Adipocyte (in vitro differentiated cells): ENCODE data around the gene KPNB1.

Source experiments
- DNase-seq: peaks from one replicate; pipeline ENCODE4 v3.0.0-alpha.2; 2015; ENCODE audit warnings: low read depth
- H3K27me3 ChIP-seq: replicated peaks from 2 replicates; pipeline ENCODE4 v1.7.0; 2013; ENCODE audit warnings: mild to moderate bottlenecking, low read length, moderate library complexity; ENCODE audit not compliant: control insufficient read depth, insufficient read depth
- H3K36me3 ChIP-seq: 2 replicates; pipeline ENCODE4 v1.7.0; 2013; ENCODE audit warnings: low read length, mild to moderate bottlenecking, moderate library complexity; ENCODE audit not compliant: control insufficient read depth, insufficient read depth, severe bottlenecking
- H3K4me1 ChIP-seq: 2 replicates; pipeline ENCODE4 v1.7.0; 2013; ENCODE audit warnings: mild to moderate bottlenecking, low read length, moderate library complexity; ENCODE audit not compliant: control insufficient read depth, insufficient read depth
- H3K4me3 ChIP-seq: 2 replicates; pipeline ENCODE4 v1.7.0; 2013; ENCODE audit warnings: mild to moderate bottlenecking, low read length, moderate library complexity
- H3K9ac ChIP-seq: 2 replicates; pipeline ENCODE4 v1.7.0; 2013; ENCODE audit warnings: mild to moderate bottlenecking, low read length, moderate library complexity
- H3K9me3 ChIP-seq: 2 replicates; pipeline ENCODE4 v1.7.0; 2013; ENCODE audit warnings: mild to moderate bottlenecking, low read length, moderate library complexity; ENCODE audit not compliant: control insufficient read depth

Gene KPNB1

DNA sequence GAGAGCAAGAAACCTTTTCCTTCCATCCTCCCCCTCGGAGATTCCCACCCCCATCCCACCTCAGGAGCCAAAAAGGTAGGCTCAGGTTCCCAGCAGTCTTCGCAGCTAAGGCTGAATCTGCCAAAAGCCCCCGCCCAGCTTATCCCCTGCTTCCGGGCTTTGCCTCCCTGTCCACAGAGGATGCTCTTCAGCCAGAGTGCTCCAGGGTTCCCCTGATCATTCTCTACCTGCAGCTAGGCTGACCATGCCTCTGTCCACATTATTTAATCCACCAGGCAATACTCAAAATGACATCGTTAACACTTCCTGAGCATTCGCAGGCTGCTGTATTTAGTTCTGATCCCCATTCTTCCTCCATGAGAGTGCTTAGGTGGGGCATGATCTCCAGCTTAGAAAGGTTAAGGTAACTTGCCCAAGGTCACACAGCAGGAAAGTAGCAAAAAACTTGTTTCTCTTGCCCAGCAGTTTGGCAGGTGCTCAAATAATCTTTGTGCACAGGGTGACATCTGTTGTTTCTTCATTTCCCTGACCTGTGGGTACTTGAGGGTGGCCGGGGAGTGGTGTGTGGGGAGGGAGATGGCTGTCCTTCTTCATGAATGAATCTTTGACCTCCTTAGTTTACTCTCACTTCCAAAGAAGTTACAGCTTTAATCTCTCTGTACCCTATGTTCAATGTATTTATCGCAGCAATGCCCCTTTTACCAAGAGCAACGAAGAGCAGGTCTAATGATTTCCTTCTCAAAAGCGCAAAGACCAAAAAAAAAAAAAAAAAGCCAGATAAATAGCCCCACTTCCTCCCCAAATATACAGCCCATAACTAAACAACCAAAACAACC, 43.4 kb downstream of the KPNB1 start:
- Histone ChIP-seq H3K9ac (peak overlapping the region; percentile 86), H3K9me3 (no peaks in the 10 kb centered on the region), H3K4me1 (peaks cover 23% of the 10 kb centered on the region), H3K36me3 (peaks cover 6% of the 10 kb centered on the region), H3K27me3 (no peaks in the 10 kb centered on the region), H3K4me3 (peak overlapping the region; percentile 83)
- peak; percentile 33 for DNase-seq

DNA sequence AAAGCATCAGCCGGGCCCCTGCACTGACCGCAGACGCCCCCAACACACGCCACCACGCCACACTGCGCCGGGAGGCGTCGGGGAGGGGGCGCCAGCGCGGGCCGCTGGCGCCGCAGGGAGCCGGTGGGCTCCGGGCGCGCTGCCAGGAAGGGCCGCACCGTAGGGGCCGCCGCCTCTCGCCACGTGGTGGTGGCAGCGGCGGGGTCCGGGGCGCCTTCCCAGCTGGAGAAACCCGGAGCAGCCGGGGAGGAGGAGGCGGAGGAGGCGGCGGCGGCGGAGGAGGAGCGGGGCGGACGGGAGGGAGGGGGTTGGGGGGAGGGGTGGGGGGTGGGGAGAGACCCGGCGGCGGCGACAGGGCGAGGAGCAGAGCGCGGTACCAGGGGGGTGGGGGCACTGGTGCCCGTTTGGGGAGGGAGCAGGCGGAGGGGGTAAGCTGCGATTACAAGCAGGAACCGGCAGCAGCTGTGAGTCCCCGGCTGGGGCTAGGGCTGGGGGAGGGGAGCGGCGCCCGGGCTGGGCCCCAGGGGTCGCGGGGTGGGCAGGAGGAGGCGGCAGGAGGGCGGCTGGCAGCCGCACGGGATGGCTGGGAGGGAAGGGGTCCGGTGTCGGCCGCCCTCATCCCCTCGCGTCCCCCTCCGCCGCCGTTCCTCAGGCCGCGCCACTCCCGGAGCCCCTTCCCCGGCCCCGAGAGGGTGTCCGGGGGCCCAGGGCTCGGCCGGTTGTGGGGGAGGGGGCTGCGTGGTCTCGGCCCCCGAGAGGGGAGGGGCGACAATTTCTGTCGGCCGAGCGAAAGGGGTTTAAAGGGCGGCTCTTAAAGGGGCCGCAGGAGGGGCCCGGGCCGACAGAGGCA, 44.2 kb downstream of the KPNB1 start, which contains the start of gene TBKBP1:
TSS of gene TBKBP1 (plus strand) at position 431 of the 850 bp plus-strand sequence. CDS start 1,952 bp downstream, outside the sequence.
- DNase-seq = peak; percentile 81
- peak within 1 kb of the TSS; percentile 87 for H3K9ac ChIP-seq
- no peaks in the 10 kb centered on the region for H3K27me3 ChIP-seq
- H3K9me3 ChIP-seq = no peaks in the 10 kb centered on the region
- H3K4me3 ChIP-seq = peak within 1 kb of the TSS; percentile 83
- H3K36me3 ChIP-seq = peaks cover 12% of the 10 kb centered on the region
- peaks cover 21% of the 10 kb centered on the region for H3K4me1 ChIP-seq

DNA sequence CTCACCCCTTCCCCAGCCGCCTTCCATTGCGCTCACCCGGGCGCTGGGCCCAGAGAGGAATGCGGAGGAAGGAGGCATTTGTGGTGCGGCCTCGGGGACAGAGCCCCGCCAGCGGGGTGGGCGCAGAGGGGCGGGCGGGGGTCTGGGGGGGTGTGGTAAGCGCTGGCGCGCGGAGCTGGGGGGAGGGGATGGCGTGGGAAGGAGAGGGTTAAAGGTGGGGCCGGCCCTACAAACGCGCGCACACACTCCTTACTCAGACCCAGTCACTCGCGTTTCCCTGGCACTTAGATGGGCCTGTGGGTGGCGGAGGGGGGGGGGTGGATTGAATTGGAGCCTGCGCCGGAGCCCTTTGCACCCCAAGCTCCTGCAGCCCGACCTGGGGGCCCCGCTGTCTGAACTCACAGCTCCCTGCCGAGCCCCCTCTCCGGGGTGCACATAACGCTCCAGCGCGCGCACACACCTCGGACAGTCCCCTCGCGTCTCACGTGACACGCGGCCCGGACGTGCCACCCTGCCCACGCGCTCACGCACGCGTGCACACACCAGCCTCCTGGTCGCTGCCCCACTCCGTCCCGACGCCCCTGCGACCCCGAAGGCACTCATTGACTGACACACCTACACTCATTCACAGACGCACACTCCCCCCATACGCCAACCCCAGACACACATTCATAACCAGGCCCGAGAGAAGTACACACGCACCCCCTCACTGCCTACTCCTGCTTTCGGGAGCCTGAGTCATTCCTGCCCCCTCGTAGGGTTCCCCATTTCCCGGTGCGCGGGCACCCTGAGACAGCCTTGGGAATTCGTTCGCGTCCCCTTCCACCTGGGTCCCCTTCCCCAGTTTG, 45.1 kb downstream of the KPNB1 start:
- Histone ChIP-seq H3K36me3 (peaks cover 19% of the 10 kb centered on the region), H3K9me3 (no peaks in the 10 kb centered on the region)
- DNase-seq = peak; percentile 70

DNA sequence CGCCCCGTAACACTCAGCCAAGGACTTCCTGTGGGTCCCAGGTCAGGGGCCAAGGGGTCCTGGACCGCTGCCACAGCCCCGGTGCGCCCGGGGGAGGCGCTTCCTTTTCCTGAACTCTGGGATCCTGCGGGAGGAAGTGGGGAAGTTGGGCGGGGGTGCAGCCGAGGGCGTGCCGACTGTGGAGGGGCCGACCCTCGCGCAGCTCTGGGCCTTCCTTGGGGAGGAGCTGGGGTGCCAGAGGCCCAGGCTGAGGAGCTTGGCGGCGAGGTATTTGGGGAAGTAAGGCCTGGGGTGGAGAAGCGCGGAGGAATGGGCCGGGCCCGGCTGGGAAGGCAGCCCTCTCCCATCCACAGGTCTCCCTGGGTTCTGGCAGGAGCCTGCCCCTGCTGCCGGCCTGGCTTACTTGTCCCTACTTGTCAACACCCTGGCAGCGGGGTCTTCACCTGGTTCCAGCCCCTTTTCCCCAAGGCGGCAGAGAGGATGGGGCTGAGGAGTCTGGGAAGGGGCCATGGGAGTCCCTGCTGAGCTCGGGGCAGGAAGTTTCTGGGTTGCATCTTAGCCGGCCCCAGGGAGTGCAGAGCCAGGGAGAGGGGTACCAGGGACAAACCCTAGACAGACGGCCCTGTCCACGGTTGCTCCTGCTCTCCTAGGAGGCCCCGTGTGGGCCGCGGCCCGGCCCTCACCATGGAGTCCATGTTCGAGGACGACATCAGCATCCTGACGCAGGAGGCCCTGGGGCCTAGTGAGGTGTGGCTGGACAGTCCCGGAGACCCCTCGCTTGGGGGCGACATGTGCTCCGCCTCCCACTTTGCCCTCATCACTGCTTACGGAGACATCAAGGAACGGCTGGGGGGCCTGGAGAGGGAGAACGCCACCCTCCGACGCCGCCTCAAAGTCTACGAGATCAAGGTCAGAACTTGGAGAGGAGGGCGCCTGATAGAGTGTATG, 46.0 kb downstream of the KPNB1 start:
- DNase-seq = no peak
- Histone ChIP-seq H3K27me3 (no peaks in the 10 kb centered on the region), H3K4me1 (peaks cover 21% of the 10 kb centered on the region), H3K9me3 (no peaks in the 10 kb centered on the region), H3K4me3 (peak overlapping the region; percentile 77), H3K9ac (peak overlapping the region; percentile 81), H3K36me3 (peaks cover 24% of the 10 kb centered on the region)

More for the DNA sequence above, 45.1 kb downstream of the KPNB1 start:
- H3K9ac ChIP-seq = peak overlapping the region; percentile 87
- H3K4me1 ChIP-seq = peaks cover 21% of the 10 kb centered on the region
- peak overlapping the region; percentile 77 for H3K4me3 ChIP-seq
- no peaks in the 10 kb centered on the region for H3K27me3 ChIP-seq

DNA sequence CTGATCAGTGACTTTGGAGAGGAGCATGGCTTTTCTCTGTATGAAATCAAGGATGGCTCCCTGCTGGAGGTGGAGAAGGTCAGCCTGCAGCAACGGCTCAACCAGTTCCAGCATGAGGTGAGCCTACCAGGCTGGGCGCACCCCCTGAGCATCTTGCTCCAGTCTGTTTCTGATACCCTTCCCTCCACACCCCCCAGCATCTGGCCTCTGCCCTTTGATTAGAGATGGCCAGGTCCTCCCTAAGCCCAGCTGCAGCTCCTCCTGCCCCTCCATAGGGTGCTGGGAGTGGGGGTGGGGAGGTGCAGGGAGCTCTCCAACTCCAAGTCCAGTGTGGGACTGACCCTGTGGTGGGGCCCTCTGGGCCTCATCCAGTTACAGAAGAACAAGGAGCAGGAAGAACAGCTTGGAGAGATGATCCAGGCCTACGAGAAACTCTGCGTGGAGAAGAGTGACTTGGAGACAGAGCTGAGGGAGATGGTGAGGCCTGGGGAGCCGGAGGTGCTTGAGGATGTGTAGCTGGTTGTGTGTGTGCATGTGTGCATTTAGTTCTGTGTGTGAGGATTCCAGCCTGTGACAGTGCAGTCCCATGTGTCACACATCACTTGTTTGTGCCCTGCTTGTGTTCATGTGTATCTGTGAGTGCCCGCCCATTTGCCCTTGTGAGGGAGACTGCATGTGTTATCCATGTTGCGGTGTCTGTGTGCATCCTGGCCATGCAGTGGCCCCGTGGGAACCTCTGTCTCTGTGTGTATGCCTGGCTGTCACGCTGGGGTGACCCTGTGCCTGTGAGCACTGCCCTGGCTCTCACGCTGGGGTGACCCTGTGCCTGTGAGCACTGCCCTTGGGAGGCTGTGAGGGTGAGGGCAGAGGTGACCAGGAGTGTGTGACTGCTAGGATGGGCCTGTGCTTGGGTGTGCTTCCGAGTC, 47.3 kb downstream of the KPNB1 start:
- no peaks in the 10 kb centered on the region for H3K27me3 ChIP-seq
- DNase-seq = no peak
- H3K9me3 ChIP-seq = no peaks in the 10 kb centered on the region
- H3K36me3 ChIP-seq = peaks cover 37% of the 10 kb centered on the region
- H3K4me3 ChIP-seq = no peak overlapping the region
- H3K4me1 ChIP-seq = peaks cover 21% of the 10 kb centered on the region
- peak overlapping the region; percentile 2 for H3K9ac ChIP-seq

DNA sequence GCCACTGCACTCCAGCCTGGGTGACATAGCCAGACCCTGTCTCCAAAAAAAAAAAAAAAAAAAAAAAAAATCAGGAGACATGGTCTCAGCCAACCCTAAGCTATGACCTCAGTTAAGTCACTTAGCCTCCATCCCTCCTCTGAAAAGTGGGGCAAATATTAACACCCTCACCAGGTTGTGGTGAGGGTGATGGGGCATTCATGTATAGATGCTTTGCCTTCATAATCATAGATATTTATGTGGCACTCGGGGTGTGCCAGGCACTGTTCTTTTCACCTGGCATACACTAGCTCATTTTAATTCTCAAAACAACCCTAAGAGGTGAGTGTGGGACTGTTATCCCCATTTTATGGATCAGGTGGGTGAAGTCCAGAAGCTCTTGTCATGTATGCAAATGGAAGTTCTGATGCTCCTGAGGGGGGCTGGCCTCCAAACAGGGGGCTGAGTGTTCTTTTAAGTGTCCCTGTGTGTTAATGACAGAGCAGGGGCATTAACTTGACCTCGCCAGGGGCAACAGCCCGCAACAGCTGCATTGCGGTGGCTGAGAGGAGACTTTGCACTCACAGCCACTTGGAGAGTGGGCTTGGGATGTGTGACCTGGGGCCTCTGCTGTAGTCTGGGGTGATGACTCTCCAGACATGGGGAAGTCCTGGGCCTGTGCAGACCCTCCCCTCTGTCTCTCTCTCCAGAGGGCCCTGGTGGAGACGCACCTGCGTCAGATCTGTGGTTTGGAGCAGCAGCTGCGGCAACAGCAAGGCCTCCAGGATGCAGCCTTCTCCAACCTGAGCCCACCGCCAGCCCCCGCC, 48.4 kb downstream of the KPNB1 start:
- Histone ChIP-seq H3K9ac (no peak overlapping the region), H3K9me3 (no peaks in the 10 kb centered on the region), H3K4me3 (no peak overlapping the region), H3K36me3 (peaks cover 40% of the 10 kb centered on the region), H3K27me3 (no peaks in the 10 kb centered on the region), H3K4me1 (peaks cover 18% of the 10 kb centered on the region)
- no peak for DNase-seq

DNA sequence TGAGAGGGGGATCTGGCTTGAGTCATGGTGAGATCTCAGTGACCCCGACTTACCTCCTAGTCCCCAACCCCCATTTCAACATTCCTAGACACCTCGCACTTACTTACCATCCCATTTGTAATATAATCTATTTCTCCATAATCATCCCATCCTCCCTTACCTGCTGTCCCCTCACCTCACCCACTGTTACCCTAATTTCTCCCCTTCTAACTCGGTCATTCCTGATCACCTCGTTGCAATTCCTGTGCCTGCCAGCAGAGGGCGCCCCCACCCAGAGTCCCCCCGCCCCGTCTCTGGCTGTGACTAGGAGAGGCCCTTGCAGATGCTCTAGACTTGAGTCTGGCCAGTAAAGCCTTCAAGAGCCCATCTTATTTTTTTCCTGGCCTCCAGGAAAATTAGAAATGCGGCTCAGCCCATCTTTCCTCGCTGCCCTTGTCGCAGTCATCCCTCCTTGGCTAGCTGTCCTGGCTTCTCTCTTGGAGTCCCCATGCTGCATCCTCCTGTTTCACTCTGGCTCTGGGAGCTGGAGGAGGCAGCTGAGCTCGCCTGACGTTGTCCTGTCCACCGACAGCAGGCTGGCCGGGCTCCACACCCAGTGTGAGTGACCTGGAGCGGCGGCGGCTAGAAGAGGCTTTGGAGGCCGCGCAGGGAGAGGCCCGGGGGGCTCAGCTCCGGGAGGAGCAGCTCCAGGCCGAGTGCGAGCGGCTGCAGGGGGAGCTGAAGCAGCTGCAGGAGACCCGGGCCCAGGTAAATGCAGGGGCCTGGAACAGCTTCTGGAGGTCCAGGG, 49.2 kb downstream of the KPNB1 start:
- DNase-seq = peak; percentile 74
- H3K9me3 ChIP-seq = no peaks in the 10 kb centered on the region
- peaks cover 14% of the 10 kb centered on the region for H3K4me1 ChIP-seq
- H3K27me3 ChIP-seq = no peaks in the 10 kb centered on the region
- no peak overlapping the region for H3K9ac ChIP-seq
- peaks cover 45% of the 10 kb centered on the region for H3K36me3 ChIP-seq
- no peak overlapping the region for H3K4me3 ChIP-seq

DNA sequence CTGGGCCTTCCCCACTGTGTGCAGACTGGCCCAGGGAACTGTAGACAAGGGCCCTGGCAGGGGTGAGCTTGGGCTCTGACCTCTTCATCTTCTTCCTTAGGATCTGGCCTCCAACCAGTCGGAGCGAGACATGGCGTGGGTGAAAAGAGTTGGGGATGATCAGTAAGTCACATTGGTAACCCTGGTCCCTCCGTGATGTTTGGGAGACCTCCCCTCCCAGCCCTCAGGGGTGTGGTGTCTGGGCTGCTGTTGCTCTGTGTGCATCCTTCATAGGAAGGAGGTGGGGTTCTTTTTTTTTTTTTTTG, 49.8 kb downstream of the KPNB1 start:
- H3K36me3 ChIP-seq = peaks cover 49% of the 10 kb centered on the region
- H3K9ac ChIP-seq = no peak overlapping the region
- no peak for DNase-seq
- peaks cover 14% of the 10 kb centered on the region for H3K4me1 ChIP-seq
- H3K4me3 ChIP-seq = no peak overlapping the region
- no peaks in the 10 kb centered on the region for H3K27me3 ChIP-seq
- no peaks in the 10 kb centered on the region for H3K9me3 ChIP-seq
